GM23338 (cell line): ENCODE results near the gene RHBDD2. TPM values are rescaled to one million over a fixed set of nuclear protein-coding genes. Genes with fewer than 3 reads are reported as not detected.
A peak's percentile ranks its signal among the peaks of the same experiment; 100 is the strongest.

ENCODE experiments used
- ATAC-seq: fragments of 200-7000 bp; cut with Tn5 transposase; 3 replicates; pipeline ENCODE4 v1.9.1; 2020
- DNase-seq: peaks from one replicate; pipeline ENCODE4 v3.0.0-alpha.2; 2015; ENCODE audit warnings: low spot score
- H2AFZ ChIP-seq: fragments of 200-600 bp; sonication (generic); 2 replicates; pipeline ENCODE4 v1.8.0; 2016; ENCODE audit warnings: antibody characterized with exemption, mild to moderate bottlenecking, moderate library complexity
- H3F3A ChIP-seq: fragments of 200-600 bp; sonication (generic); replicated peaks from 2 replicates; pipeline ENCODE4 v1.8.0; 2017; ENCODE audit warnings: antibody characterized with exemption, mixed run types, low read depth
- H3K27ac ChIP-seq: fragments of 200-600 bp; sonication (generic); 2 replicates; pipeline ENCODE4 v1.6.1; 2016; ENCODE audit warnings: low read depth
- H3K27me3 ChIP-seq: fragments of 200-600 bp; sonication (generic); 2 replicates; pipeline ENCODE4 v1.8.0; 2016; ENCODE audit warnings: mild to moderate bottlenecking, mixed run types, moderate library complexity; ENCODE audit not compliant: insufficient read depth
- H3K36me3 ChIP-seq: fragments of 200-600 bp; sonication (generic); 2 replicates; pipeline ENCODE4 v1.8.0; 2016; ENCODE audit warnings: mild to moderate bottlenecking; ENCODE audit not compliant: insufficient read depth
- H3K4me1 ChIP-seq: fragments of 200-600 bp; sonication (generic); 2 replicates; pipeline ENCODE4 v1.8.0; 2016; ENCODE audit warnings: mild to moderate bottlenecking, moderate library complexity; ENCODE audit not compliant: insufficient read depth
- H3K4me2 ChIP-seq: fragments of 200-600 bp; sonication (generic); 2 replicates; pipeline ENCODE4 v1.7.1; 2017; ENCODE audit warnings: mixed run types
- H3K4me3 ChIP-seq: fragments of 200-600 bp; sonication (generic); 2 replicates; pipeline ENCODE4 v1.6.1; 2016; ENCODE audit warnings: mixed run types
- H3K79me2 ChIP-seq: fragments of 200-600 bp; sonication (generic); replicated peaks from 2 replicates; pipeline ENCODE4 v1.8.0; 2017; ENCODE audit warnings: mild to moderate bottlenecking; ENCODE audit not compliant: insufficient read depth
- H3K9me2 ChIP-seq: fragments of 200-600 bp; sonication (generic); 2 replicates; pipeline ENCODE4 v1.8.0; 2017; ENCODE audit not compliant: insufficient read depth
- H4K20me1 ChIP-seq: fragments of 200-600 bp; sonication (generic); replicated peaks from 2 replicates; pipeline ENCODE4 v1.8.0; 2017; ENCODE audit warnings: mild to moderate bottlenecking; ENCODE audit not compliant: insufficient read depth
- H3K27ac Mint-ChIP-seq: 2 replicates; pipeline ENCODE4 v1.8.0; 2020; ENCODE audit warnings: inconsistent platforms, mild to moderate bottlenecking, moderate library complexity, mixed read lengths
- H3K27me3 Mint-ChIP-seq: 3 replicates; pipeline ENCODE4 v1.8.0; 2022; ENCODE audit warnings: low read depth, mild to moderate bottlenecking, moderate library complexity, mixed read lengths, inconsistent platforms; ENCODE audit not compliant: insufficient read depth, poor library complexity
- H3K36me3 Mint-ChIP-seq: 3 replicates; pipeline ENCODE4 v1.8.0; 2021; ENCODE audit warnings: low read depth, mild to moderate bottlenecking, inconsistent platforms, moderate library complexity, mixed read lengths
- H3K4me1 Mint-ChIP-seq: 3 replicates; pipeline ENCODE4 v1.8.0; 2020; ENCODE audit warnings: mild to moderate bottlenecking, inconsistent platforms, mixed read lengths
- H3K4me3 Mint-ChIP-seq: 3 replicates; pipeline ENCODE4 v1.8.0; 2021; ENCODE audit warnings: moderate library complexity, mild to moderate bottlenecking, inconsistent platforms, mixed read lengths
- H3K9me3 Mint-ChIP-seq: 3 replicates; pipeline ENCODE4 v1.8.0; 2020; ENCODE audit warnings: moderate library complexity, mild to moderate bottlenecking, inconsistent platforms, mixed read lengths
- EZH2phosphoT487 ChIP-seq: fragments of 200-600 bp; sonication (generic); IDR thresholded peaks from one replicate; pipeline ENCODE4 v1.8.1; 2018; ENCODE audit warnings: antibody characterized with exemption; ENCODE audit not compliant: unreplicated experiment
- JUNB ChIP-seq: IDR thresholded peaks from one replicate; pipeline ENCODE4 v1.6.1; 2016; ENCODE audit warnings: antibody characterized with exemption; ENCODE audit not compliant: unreplicated experiment
- POLR2AphosphoS5 ChIP-seq: IDR thresholded peaks from 2 replicates; pipeline ENCODE4 v1.6.1; 2016; ENCODE audit warnings: antibody characterized with exemption, low read depth
- STAT1 ChIP-seq: IDR thresholded peaks from one replicate; pipeline ENCODE4 v1.6.1; 2016; ENCODE audit warnings: antibody characterized with exemption; ENCODE audit not compliant: unreplicated experiment
- ZNF114 ChIP-seq: fragments of 250-450 bp; sonication (Bioruptor Pico); IDR thresholded peaks from 2 replicates; pipeline ENCODE4 v1.5.0; 2020; ENCODE audit warnings: mild to moderate bottlenecking, moderate library complexity
- polyA plus RNA-seq: library from polyadenylated mRNA; unstranded; fragments of >200 nt; fragmentation: Nextera tagmentation; extraction: Ambion mirVana; gene quantifications from 2 replicates; pipeline ENCODE4 v1.2.1, GENCODE V29; 2016
- total RNA-seq: library from RNA; depleted of rRNA; stranded (reverse); fragments of >200 nt; shearing (Covaris generic); gene quantifications from 2 replicates; pipeline ENCODE4 v1.2.3, GENCODE V29; 2014
- TF ChIP-seq, protein P1 (sequence below), 2 experiments: fragments of 200-600 bp in 1 of 2; sonication (generic) in 1 of 2; conservative IDR thresholded peaks; 2 replicates each; pipeline versions ENCODE4 v1.5.1 to v1.6.1; 2016 to 2017; ENCODE audit warnings: antibody characterized with exemption in 2 of 2, low read depth in 2 of 2, mild to moderate bottlenecking in 2 of 2, moderate library complexity in 1 of 2
- TF ChIP-seq, protein P2 (sequence below): IDR thresholded peaks from 2 replicates; pipeline ENCODE4 v1.6.1; 2016; ENCODE audit warnings: antibody characterized with exemption

The RHBDD2 gene
- total and polyA plus RNA-seq, 2 experiments from 2014 or later: 23.1 to 25.7 TPM

DNA sequence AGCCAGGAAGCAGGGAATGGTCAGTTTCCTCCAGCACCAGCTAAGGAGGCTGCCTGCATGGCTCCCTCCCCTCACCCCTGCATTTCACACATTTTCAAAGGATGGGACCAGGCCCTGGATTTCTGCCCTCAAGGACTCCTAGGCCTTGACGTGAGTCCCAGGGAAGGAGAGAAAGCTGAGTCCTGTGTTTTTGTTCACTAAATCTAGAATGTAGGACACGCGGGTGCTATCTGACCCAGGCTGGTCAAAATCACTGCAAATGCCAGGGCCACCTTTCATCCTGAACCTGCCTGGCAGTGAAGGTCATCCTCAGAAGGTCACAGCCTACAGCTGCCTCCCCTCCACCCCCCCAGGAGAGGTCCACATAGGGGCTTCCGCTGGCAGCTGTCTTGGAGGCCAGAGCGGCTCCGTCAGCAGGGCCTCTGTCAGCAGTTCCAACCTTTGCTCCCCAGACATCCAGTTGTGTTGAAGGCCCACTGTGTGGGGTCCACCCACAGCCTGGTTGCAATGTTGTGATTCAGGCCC is 18.0 kb downstream of the RHBDD2 start:
- Mint-ChIP-seq H3K27ac (no peak overlapping the region), H3K36me3 (no peaks in the 10 kb centered on the region)

DNA sequence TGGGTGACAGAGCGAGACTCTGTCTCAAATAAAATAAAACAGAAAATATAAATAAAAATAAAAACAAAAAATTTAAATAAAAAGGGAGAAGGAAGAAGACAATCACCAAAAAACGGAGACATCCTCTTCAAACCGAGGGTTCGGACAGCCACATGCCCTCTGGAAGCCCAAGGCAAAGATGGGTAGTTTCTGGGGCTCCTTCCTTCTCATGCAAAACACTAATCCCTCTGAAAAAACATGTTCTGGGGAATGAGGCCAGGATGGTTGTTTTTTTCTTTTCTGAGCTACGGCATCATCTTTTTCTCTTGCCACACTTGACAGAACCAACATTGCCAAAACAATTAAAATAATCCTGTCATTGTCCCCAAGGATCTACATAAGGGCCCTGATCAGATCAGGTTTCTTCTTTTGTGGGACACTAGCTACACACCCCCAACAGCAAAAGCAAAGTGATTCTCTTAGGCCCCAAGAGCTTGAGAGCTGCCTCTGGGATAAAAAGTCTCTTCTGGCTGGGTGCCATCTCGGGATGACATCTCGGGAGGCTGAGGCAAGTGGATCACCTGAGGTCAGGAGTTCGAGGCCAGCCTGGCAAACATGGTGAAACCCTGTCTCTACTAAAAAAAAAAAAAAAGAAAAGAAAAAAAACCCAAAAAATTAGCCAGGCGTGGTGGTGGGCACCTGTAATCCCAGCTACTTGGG is 21.9 kb downstream of the RHBDD2 start:
- Histone ChIP-seq H3K36me3 (no peaks in the 10 kb centered on the region), H3K9me2 (no peaks in the 10 kb centered on the region), H3K4me2 (no peak overlapping the region), H3K4me1 (peaks cover 8% of the 10 kb centered on the region; the same call in 1 of the 2 replicates), H3K27me3 (no peaks in the 10 kb centered on the region), H2AFZ (no peak overlapping the region), H3K79me2 (no peaks in the 10 kb centered on the region), H3F3A (no peaks in the 10 kb centered on the region), H3K4me3 (no peak overlapping the region), H4K20me1 (no peaks in the 10 kb centered on the region), H3K27ac (no peak overlapping the region)
- TF ChIP-seq, protein P1, sequence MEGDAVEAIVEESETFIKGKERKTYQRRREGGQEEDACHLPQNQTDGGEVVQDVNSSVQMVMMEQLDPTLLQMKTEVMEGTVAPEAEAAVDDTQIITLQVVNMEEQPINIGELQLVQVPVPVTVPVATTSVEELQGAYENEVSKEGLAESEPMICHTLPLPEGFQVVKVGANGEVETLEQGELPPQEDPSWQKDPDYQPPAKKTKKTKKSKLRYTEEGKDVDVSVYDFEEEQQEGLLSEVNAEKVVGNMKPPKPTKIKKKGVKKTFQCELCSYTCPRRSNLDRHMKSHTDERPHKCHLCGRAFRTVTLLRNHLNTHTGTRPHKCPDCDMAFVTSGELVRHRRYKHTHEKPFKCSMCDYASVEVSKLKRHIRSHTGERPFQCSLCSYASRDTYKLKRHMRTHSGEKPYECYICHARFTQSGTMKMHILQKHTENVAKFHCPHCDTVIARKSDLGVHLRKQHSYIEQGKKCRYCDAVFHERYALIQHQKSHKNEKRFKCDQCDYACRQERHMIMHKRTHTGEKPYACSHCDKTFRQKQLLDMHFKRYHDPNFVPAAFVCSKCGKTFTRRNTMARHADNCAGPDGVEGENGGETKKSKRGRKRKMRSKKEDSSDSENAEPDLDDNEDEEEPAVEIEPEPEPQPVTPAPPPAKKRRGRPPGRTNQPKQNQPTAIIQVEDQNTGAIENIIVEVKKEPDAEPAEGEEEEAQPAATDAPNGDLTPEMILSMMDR (conservative IDR thresholded peaks at IDR 0.05; ENCODE audit: low read depth in 2 of 2): no peak
- TF ChIP-seq JUNB (no peak), ZNF114 (no peak), EZH2phosphoT487 (no peak), STAT1 (no peak)
- DNase-seq (no peak), ATAC-seq (peak; percentile 70)
- peaks cover 5% of the 10 kb centered on the region; the same call in 2 of the 3 replicates for H3K4me1 Mint-ChIP-seq
- H3K27ac Mint-ChIP-seq: no peak overlapping the region; the same call in 1 of the 2 replicates
- no peaks in the 10 kb centered on the region for H3K36me3 Mint-ChIP-seq
- peaks cover 6% of the 10 kb centered on the region for H3K27me3 Mint-ChIP-seq
- no peak overlapping the region for H3K4me3 Mint-ChIP-seq
- H3K9me3 Mint-ChIP-seq: no peaks in the 10 kb centered on the region

More for the DNA sequence above, 18.0 kb downstream of the RHBDD2 start:
- Mint-ChIP-seq H3K4me1 (peaks cover 6% of the 10 kb centered on the region), H3K27me3 (peaks cover 2% of the 10 kb centered on the region), H3K9me3 (peaks cover 2% of the 10 kb centered on the region; the same call in 1 of the 3 replicates), H3K4me3 (no peak overlapping the region)
- H3K9me2 ChIP-seq: no peaks in the 10 kb centered on the region
- no peaks in the 10 kb centered on the region for H3K27me3 ChIP-seq
- H3F3A ChIP-seq: no peaks in the 10 kb centered on the region
- no peak overlapping the region for H2AFZ ChIP-seq
- H3K4me1 ChIP-seq: peaks cover 6% of the 10 kb centered on the region; the same call in 1 of the 2 replicates
- H3K4me3 ChIP-seq: no peak overlapping the region
- H4K20me1 ChIP-seq: no peaks in the 10 kb centered on the region
- DNase-seq (no peak), ATAC-seq (no peak)
- H3K4me2 ChIP-seq: no peak overlapping the region
- H3K27ac ChIP-seq: no peak overlapping the region
- H3K79me2 ChIP-seq: no peaks in the 10 kb centered on the region
- H3K36me3 ChIP-seq: no peaks in the 10 kb centered on the region
- TF ChIP-seq ZNF114: no peak
- TF ChIP-seq, protein P2, sequence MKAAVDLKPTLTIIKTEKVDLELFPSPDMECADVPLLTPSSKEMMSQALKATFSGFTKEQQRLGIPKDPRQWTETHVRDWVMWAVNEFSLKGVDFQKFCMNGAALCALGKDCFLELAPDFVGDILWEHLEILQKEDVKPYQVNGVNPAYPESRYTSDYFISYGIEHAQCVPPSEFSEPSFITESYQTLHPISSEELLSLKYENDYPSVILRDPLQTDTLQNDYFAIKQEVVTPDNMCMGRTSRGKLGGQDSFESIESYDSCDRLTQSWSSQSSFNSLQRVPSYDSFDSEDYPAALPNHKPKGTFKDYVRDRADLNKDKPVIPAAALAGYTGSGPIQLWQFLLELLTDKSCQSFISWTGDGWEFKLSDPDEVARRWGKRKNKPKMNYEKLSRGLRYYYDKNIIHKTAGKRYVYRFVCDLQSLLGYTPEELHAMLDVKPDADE: no peak
- TF ChIP-seq POLR2AphosphoS5: no peak
- no peak for TF ChIP-seq EZH2phosphoT487
- TF ChIP-seq, protein P1 (conservative IDR thresholded peaks at IDR 0.05; ENCODE audit: low read depth in 2 of 2): no peak
